Right lobe of liver (tissue), 4 donors: ENCODE measurements around the gene TEN1.

Experiments used
- POLR2A ChIP-seq: fragments of 450-650 bp; IDR thresholded peaks from one replicate; pipeline ENCODE4 v1.6.1; 2017; ENCODE audit warnings: antibody characterized with exemption, mild to moderate bottlenecking
- TF ChIP-seq, protein P1 (sequence below), 4 donors: fragments of 200-600 bp in 3 of 4; fragments of 450-650 bp in 1 of 4; IDR thresholded peaks; one replicate each; pipeline versions ENCODE4 v1.5.1 to v1.8.0; 2016 to 2022; ENCODE audit warnings: antibody characterized with exemption in 4 of 4, mild to moderate bottlenecking in 2 of 4
- donor health status: DM: no; HTN: no; CAD: no.
- donor health status: DM: no; HTN: no; CAD: no.
- donor health status: DM: no; HTN: yes; CAD: no.

- TF ChIP-seq, protein P1, sequence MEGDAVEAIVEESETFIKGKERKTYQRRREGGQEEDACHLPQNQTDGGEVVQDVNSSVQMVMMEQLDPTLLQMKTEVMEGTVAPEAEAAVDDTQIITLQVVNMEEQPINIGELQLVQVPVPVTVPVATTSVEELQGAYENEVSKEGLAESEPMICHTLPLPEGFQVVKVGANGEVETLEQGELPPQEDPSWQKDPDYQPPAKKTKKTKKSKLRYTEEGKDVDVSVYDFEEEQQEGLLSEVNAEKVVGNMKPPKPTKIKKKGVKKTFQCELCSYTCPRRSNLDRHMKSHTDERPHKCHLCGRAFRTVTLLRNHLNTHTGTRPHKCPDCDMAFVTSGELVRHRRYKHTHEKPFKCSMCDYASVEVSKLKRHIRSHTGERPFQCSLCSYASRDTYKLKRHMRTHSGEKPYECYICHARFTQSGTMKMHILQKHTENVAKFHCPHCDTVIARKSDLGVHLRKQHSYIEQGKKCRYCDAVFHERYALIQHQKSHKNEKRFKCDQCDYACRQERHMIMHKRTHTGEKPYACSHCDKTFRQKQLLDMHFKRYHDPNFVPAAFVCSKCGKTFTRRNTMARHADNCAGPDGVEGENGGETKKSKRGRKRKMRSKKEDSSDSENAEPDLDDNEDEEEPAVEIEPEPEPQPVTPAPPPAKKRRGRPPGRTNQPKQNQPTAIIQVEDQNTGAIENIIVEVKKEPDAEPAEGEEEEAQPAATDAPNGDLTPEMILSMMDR (IDR thresholded peaks at IDR 0.05): no peak
- no peak for TF ChIP-seq POLR2A
These were observed 3.3 kb upstream of the TEN1 start for GRCh38 chr17:75975757-75976174.
